ENCODE measurements around the gene ZFP36L1. TPM values are rescaled to one million over a fixed set of nuclear protein-coding genes. Genes with fewer than 3 reads are reported as not detected.

The ZFP36L1 gene
- total RNA-seq, 4 donors from 2014 or later: 363 to 395 (median 384) TPM

DNA sequence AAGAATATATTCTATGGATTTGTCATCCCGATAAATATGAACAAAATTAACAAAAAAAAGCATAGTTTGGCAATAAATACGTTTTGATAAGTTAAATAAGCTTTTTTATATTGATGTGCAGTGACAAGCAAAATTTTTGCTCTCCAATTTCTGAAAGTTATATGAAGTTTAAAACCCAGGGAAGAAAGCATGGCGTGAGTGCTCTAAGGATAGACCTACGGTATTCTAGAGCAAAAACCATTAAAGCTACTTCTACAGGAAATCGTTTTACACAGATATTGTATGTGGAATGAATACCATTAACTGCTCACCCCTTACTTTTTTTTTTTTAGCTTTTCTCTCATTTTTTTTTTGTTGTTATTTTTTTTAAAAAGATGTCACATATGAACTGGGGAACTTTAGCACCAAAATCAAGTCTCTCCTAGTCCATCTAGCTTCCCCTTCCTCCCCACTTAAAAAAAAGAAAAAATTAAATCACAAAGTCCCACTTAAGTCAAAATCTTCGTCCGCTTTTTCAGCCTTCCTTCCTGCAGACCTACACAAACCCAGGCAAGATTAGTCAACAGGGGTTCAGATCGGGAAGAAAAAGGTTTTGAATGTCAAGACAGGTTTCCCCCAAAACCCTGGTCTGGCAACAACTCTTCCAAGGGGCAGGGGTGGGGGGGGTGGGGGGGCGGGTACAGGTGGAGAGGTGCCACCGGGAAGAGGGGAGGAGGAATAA lies 4.4 kb downstream of the ZFP36L1 start:
- TF ChIP-seq, protein P1, sequence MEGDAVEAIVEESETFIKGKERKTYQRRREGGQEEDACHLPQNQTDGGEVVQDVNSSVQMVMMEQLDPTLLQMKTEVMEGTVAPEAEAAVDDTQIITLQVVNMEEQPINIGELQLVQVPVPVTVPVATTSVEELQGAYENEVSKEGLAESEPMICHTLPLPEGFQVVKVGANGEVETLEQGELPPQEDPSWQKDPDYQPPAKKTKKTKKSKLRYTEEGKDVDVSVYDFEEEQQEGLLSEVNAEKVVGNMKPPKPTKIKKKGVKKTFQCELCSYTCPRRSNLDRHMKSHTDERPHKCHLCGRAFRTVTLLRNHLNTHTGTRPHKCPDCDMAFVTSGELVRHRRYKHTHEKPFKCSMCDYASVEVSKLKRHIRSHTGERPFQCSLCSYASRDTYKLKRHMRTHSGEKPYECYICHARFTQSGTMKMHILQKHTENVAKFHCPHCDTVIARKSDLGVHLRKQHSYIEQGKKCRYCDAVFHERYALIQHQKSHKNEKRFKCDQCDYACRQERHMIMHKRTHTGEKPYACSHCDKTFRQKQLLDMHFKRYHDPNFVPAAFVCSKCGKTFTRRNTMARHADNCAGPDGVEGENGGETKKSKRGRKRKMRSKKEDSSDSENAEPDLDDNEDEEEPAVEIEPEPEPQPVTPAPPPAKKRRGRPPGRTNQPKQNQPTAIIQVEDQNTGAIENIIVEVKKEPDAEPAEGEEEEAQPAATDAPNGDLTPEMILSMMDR (IDR thresholded peaks at IDR 0.05): no peak
- ATAC-seq (ENCODE audit: low FRiP score): no peak
- DNase-seq (ENCODE audit: low spot score): no peak

DNA sequence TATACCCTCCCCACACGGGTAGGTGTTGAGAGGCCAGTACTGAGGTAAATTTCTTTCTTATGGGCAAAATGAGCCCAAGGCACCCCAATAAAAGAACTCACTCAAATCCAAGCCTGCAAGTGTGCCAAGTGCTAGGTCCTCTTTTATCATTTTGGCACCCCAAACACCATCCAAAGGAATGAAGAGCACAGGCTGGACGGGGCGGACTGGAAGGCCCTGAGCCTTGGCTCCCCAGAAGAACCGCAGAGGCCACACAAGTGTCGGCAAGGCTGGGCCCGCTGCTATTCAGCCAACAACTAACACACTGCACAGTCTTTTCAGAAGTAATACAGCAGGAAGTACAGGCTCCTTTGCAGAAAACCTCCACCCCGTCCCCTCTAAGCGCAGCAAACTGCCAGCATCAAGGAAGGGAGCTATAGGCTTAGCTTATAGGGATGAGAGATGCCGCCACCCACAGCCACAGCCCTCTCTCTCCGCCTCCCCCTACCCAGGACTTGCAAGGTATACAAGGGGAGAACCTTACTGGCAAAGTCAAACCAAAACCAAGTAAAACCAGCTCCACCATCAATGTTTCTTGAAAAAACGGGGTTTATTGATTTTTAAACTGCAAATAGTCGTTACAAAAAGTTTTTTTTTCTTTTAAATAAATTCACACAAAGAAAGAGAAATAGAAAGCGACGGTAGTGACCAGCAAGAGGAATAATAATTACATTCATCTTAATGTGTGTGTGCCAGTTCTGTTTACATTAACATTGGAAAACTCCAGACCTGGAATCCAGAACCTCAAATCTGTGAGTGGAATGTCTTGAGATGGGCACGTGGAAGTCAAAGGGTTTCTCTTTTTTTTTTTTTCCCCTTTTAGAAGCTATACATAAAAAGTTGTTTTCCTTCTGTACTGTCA lies 5.5 kb downstream of the ZFP36L1 start:
- TF ChIP-seq, protein P1 (IDR thresholded peaks at IDR 0.05): no peak
- ATAC-seq (ENCODE audit: low FRiP score) (no peak), DNase-seq (ENCODE audit: low spot score) (no peak)

DNA sequence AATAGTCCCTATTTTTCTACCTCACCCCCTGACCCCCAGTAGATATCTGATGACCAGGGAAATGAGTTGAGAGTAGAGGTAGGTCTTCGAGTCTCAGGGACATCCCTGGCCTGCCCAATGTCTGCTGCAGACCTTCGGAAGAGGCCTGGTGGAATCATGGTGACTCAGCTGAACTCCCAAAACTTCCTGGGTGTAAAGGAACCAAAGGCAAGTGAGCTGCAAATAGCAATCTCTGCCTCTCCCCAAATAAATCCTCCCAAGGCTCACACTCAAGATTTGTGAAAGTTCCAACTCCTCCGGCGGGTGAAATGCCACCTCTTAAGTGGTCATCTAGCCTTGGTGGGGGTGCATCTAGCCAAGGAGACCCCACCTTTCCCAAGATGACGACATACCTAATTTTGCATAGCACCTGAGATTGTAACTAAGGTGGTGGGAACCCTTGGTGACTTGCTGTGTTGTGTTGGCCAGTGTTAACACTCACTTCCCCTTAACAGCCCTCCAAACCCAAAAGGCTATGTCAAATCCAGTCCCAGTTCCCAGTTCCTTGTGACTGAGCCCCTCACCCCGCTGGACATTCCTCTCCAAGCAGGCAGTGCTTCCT lies 6.3 kb downstream of the ZFP36L1 start:
- TF ChIP-seq, protein P1 (IDR thresholded peaks at IDR 0.05): no peak
- peak; percentile 24 for ATAC-seq (ENCODE audit: low FRiP score)
- DNase-seq (ENCODE audit: low spot score): no peak

DNA sequence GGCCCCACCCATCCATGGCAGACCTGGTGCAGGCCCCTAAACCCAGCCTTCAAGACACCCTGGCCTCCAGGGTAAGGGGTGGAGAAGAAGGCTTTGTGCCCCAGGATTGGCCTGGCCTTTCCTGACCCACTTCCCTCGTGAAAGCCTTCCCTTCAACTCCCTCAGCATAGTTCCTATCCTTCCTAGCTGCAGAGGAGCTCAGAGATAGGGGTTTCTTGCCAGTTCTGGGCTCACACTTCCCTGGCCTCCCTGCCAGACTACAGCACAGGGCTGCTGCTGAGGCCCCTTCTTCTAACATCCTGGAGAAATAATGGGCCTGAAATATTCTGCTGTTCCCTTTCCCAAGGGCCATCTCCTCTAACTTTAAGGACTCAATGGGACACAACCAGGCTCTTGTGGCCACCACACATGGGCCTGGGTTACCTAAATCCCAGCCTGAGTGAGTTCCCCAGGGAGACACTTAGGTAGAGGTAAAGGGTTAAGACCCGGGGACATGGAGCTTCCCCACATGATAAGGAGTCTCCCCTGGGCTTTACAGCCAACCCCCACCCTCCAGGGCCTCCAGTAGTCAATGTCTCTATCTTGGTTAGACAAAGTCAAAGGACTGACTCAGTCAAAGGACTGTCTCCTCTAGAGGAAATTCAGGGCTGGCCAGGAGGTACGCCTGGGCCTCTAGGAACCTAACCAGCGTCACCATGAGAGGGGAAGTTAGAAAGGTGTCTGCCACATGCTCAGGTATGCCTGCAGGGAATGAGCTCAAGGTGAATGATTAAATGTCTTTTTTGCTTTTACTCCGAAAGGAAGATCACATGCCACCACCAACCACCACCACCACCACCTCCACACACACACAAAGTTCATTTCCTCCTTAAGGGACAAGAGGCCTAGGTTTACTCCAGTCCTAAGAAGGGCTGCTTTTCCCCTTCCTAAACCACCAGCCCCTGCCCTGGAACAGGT lies 7.1 kb downstream of the ZFP36L1 start:
- ATAC-seq (ENCODE audit: low FRiP score) (no peak), DNase-seq (ENCODE audit: low spot score) (no peak)
- TF ChIP-seq, protein P1 (IDR thresholded peaks at IDR 0.05): no peak

DNA sequence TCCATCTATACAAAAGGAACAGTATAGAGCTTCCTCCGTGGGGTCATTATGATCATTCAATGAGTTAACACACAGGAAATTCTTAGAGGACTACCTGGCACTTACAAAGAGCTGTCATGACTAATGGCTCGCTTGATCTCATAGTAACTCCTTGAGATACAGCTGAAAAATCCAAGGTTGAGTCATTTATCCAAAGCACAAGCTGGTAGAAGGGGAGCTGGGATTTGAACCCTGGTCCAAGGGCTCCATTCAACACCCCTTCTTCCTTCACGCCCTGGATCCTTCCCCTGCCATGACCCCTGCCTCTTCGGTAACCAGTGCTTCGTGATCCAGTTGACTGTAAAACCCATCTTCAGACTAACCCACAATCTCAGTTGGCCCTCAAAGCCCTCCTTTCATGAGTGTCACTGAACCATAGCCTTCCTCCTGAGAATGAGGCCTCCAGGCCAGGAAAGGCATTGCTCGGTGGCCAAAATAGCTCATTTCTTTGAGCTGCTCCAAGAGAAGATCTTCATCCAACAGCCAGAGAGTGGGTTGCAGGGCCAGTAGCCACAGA lies 7.8 kb downstream of the ZFP36L1 start:
- ATAC-seq (ENCODE audit: low FRiP score): peak; percentile 21
- TF ChIP-seq, protein P1 (IDR thresholded peaks at IDR 0.05): no peak
- DNase-seq (ENCODE audit: low spot score): no peak

Measured in omental fat pad (tissue), 4 donors.